Measurements from ENCODE around the gene ASAP2.

Gene ASAP2

GRCh38 chr2:9318461-9319337 lies 112.1 kb downstream of the ASAP2 start:
- DNase-seq (ENCODE audit: low read depth, low spot score): no peak

- DNase-seq (ENCODE audit: low read depth, low spot score): no peak
These were observed 112.7 kb downstream of the ASAP2 start for GRCh38 chr2:9319338-9319715.

GRCh38 chr2:9322576-9322975 lies 116.0 kb downstream of the ASAP2 start:
- no peak for DNase-seq (ENCODE audit: low read depth, low spot score)

- DNase-seq (ENCODE audit: low read depth, low spot score): no peak
These were observed 118.8 kb downstream of the ASAP2 start for GRCh38 chr2:9325428-9325827.

- no peak for DNase-seq (ENCODE audit: low read depth, low spot score)
These were observed 120.4 kb downstream of the ASAP2 start for GRCh38 chr2:9326975-9327374.

GRCh38 chr2:9327873-9328352 lies 121.3 kb downstream of the ASAP2 start:
- no peak for DNase-seq (ENCODE audit: low read depth, low spot score)

GRCh38 chr2:9328931-9329330 lies 122.3 kb downstream of the ASAP2 start:
- DNase-seq (ENCODE audit: low read depth, low spot score): no peak

- no peak for DNase-seq (ENCODE audit: low read depth, low spot score)
These were observed 122.9 kb downstream of the ASAP2 start for GRCh38 chr2:9329497-9329896.

- no peak for DNase-seq (ENCODE audit: low read depth, low spot score)
These were observed 124.1 kb downstream of the ASAP2 start for GRCh38 chr2:9330612-9331270.

- DNase-seq (ENCODE audit: low read depth, low spot score): no peak
These were observed 125.1 kb downstream of the ASAP2 start for GRCh38 chr2:9331704-9332103.

- no peak for DNase-seq (ENCODE audit: low read depth, low spot score)
These were observed 125.7 kb downstream of the ASAP2 start for GRCh38 chr2:9332136-9332852.

GRCh38 chr2:9332853-9333245 lies 126.2 kb downstream of the ASAP2 start:
- no peak for DNase-seq (ENCODE audit: low read depth, low spot score)

GRCh38 chr2:9333591-9334171 lies 127.1 kb downstream of the ASAP2 start:
- DNase-seq (ENCODE audit: low read depth, low spot score): no peak

- no peak for DNase-seq (ENCODE audit: low read depth, low spot score)
These were observed 128.1 kb downstream of the ASAP2 start for GRCh38 chr2:9334761-9335160.

GRCh38 chr2:9335322-9335832 lies 128.8 kb downstream of the ASAP2 start:
- no peak for DNase-seq (ENCODE audit: low read depth, low spot score)

GRCh38 chr2:9336241-9336575 lies 129.6 kb downstream of the ASAP2 start:
- DNase-seq (ENCODE audit: low read depth, low spot score): no peak

- no peak for DNase-seq (ENCODE audit: low read depth, low spot score)
These were observed 130.1 kb downstream of the ASAP2 start for GRCh38 chr2:9336576-9337314.

GRCh38 chr2:9337901-9338300 lies 131.3 kb downstream of the ASAP2 start:
- DNase-seq (ENCODE audit: low read depth, low spot score): no peak

GRCh38 chr2:9341337-9341887 lies 134.8 kb downstream of the ASAP2 start:
- DNase-seq (ENCODE audit: low read depth, low spot score): no peak

- no peak for DNase-seq (ENCODE audit: low read depth, low spot score)
These were observed 136.0 kb downstream of the ASAP2 start for GRCh38 chr2:9342659-9343058.

- no peak for DNase-seq (ENCODE audit: low read depth, low spot score)
These were observed 136.9 kb downstream of the ASAP2 start for GRCh38 chr2:9343524-9343923.
